NOMO-1 (cell line): Measurements from ENCODE around the gene LARP1.
"Not testable (repeated sequence)": the region's sequence is repeated elsewhere in the genome, so short reads cannot be mapped to it uniquely, and the experiment has no call there.

Experiments
- DNase-seq, 2 experiments: peaks; one replicate each; lab custom pipeline; 2025; ENCODE audit not compliant: unreplicated experiment in 2 of 2; lab: John Stamatoyannopoulos, UW

The LARP1 gene

GRCh38 chr5:154734370-154735248 lies 20.6 kb upstream of the LARP1 start:
- DNase-seq = peak in 1 of 2 experiments; percentile 49

DNA sequence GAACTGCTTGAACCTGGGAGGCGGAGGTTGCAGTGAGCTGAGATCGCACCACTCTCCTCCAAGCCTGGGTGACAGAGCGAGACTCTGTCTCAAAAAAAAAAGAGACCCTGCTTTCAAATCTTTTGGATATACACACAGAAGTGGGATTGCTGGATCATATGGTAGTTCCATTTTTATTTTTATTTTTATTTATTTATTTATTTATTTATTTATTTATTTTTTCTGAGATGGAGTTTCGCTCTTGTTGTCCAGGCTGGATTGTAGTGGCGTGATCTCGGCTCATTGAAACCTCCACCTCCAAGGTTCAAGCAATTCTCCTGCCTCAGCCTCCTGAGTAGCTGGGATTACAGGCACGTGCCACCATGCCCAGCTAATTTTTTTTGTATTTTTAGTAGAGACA lies 19.8 kb upstream of the LARP1 start:
- DNase-seq = not testable (repeated sequence)

- DNase-seq = not testable (repeated sequence)
These were observed 18.8 kb upstream of the LARP1 start for GRCh38 chr5:154736372-154736771.

DNA sequence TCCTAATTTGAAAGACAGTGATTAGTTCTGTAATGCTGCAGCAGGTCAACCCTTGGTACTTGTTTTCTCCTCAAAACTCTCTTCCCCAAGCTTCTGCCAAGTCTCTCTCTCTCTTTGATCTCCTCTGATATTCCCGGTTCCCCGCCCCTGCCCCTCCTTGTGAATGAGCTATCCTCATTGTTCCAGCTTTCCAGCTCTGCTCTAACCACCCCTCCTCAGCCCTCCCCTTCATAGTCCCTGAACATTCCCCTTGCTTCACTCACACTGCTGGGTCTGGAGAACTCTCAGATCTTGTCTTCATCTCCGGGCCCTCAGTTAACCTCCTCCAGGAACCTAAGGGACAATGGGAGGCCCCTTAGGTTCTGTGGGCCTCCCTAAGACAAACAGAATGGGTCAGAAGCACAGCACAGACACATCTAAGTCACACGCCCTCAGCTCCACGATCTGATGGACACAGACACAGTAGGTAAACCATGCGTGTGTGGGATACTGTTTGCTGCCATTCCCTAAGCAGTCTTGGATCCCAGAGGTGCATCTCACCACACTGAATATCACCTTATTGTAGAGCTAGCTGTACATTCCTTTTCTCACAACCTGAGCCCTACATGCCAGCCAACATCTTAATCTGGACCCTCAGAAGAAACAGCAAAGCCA lies 17.4 kb upstream of the LARP1 start:
- DNase-seq = no peak

DNA sequence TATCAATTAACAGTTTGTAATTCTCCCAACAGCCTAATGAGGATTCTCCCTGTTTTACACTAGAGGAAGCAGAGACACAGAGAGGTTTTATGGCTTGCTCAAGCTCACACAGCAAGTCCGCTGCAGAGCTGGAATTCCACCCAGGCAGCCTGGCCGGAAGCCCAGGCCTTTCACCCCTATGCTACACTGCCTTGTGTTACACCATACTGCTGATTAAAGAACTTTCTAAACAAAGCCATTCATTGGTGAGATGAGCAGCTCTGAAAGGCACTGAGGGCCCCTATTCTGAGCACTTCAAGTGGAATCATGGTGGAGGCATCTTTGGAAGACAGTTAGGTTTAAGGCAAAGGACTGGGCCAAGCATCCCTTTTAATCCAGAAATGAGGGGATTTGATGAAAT lies 14.7 kb upstream of the LARP1 start:
- no peak for DNase-seq

DNA sequence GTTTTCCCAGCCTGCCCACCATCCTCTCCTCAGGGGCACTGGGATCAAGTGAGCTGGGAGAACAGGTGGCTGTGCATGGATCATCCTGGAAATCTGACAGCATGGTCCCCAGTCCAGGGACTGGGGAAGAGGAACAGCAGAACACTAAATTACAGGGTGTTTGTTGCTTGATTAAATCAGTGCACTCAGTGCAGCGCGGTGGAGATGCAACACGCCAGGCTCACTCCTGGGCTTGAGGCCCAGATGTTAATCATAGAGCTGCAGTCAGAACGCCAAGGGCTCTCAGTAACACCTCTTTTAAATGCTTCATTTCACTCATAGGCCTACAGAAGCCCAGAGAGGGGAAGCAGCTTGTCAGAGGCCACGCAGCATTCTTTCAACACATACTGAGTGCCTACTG lies 14.2 kb upstream of the LARP1 start:
- no peak for DNase-seq

- DNase-seq = no peak
These were observed 13.8 kb upstream of the LARP1 start for GRCh38 chr5:154741415-154741814.

DNA sequence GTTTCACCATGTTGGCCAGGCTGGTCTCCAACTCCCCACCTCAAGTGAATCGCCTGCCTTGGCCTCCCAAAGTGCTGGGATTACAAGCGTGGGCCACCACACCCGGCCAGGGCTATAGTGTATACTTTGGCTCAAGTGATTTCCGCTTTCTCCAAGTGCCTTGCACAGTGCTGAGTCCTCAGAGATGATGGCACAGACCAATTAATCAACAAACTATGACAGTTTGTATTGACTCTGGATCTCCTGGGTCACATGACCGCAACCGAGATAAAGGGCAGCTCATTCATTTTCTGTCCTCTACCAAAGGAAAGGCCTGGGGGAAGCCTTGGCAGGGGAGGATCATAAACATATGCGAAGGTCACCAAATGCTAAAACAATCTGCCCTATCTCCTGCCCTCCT lies 11.4 kb upstream of the LARP1 start:
- DNase-seq = no peak

DNA sequence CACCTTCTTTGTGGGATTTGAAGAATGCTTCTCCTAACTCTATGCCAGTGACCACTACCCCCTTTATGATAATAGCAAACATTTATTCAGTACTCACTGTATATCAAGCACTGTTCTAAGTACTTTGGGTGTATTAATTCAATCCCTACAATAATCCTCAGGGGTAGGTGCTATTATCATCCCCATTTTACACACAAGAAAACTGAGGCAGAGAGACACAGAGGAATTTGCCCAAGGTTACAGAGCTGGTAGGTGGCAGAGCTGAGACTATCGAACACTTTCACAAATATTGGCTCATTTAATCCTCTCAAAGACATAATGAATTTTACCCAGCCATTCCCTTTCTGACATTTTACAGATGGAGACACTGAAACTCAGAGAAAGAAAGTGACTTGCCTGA lies 9.8 kb upstream of the LARP1 start:
- no peak for DNase-seq

DNA sequence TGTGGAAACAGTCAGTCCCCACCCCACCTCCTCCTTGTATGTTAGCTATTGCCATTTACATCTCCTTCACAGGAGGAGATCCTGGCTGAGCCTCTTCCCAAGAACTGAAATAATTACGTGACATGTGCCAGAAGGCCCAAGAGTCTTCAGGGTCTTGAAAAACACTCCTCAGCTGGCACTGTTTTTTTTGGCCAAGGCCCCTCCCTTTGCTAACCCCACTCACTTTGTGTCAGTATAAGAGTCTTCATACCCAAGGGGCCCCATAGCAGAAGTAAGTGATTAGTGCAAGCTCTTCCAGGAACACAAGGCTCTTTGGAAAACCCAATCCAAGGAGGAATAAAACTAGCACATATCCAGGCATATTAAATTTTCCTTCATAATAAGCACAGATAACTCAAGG lies 5.7 kb upstream of the LARP1 start:
- DNase-seq = no peak

GRCh38 chr5:154750641-154751040 lies 4.5 kb upstream of the LARP1 start:
- not testable (repeated sequence) for DNase-seq

GRCh38 chr5:154751854-154752253 lies 3.3 kb upstream of the LARP1 start:
- no peak for DNase-seq

DNA sequence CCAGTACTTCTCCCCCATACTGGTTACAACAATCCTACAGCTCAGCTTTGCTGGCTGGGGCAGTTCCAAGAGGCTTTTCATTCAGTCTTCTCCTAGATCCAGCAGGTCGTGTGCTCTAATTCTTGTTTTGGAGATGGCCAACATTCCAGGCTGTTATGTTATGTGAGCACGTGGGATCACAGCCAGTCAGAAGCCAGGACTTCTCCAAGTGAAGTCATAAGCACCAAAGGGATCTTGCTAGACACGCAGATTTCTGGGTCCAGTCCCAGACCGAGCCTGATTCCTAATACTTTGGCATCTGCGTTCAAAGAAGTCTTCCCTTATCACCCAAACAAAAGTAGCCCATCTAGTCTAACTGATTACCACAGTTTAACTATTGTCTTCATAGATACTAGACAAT lies 1.4 kb upstream of the LARP1 start:
- no peak for DNase-seq

DNA sequence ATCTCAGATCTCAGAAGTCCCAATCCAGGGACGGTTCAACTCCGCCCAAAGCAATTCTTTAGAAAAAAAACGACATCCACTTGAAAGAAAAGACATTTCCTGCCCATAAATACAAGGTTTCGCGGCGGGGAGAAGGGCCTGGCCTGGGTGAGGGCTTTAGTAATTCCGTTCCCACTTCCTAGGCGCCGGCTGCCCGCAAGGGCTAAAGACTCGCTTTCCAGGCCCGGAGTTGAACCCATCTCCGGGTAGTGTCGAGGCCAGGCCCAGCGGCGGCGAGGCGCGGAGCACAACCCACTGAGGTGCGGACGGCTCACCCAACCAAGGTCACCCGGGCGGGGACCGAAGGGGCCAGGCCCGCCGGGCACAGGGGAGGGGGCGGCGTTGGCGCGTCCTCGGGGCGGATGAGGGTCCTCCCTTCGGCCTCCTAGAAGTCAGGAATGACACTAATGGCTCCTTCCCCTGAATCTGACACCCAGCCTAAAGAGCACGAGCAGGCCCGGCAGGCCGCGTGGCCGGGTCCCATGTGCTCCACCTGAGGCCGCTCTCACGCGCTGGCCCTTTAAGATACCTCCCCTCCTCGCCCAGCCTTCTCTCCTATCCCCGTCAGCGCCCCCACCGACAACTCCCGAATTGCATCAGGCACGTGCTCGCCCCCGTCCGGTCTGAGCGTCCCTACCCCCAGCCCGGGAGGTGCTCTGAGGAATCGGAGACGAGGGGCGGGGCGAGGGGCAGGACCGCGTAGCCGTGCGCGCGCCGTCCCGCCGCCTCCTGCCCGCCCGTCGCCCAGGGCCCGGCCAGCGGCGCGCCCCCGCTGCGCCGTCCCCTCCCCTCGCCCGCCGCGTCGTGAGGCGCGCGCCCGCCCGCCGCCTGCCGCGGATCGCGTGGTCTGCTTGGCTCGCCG lies 467 bp upstream of the LARP1 start:
- peak; percentile 98 to 99 for DNase-seq

- DNase-seq = peak in 1 of 2 experiments; percentile 33
These were observed 1.1 kb downstream of the LARP1 start for GRCh38 chr5:154756009-154756867.

GRCh38 chr5:154756868-154757813 lies 2.0 kb downstream of the LARP1 start:
- peak; percentile 31 to 66 for DNase-seq

GRCh38 chr5:154757814-154758406 lies 2.7 kb downstream of the LARP1 start:
- no peak for DNase-seq

- no peak for DNase-seq
These were observed 3.3 kb downstream of the LARP1 start for GRCh38 chr5:154758493-154758892.

- DNase-seq = no peak
These were observed 3.8 kb downstream of the LARP1 start for GRCh38 chr5:154758977-154759376.
